Measurements from ENCODE around the gene RBM5. TPM values are rescaled to one million over a fixed set of nuclear protein-coding genes. Genes with fewer than 3 reads are reported as not detected.
"Not testable (repeated sequence)": the region's sequence is repeated elsewhere in the genome, so short reads cannot be mapped to it uniquely, and the experiment has no call there.

The RBM5 gene
- polyA plus RNA-seq (2012; ENCODE audit: insufficient read depth, insufficient read length), result 114 TPM

GRCh38 chr3:50088725-50089608 is at the start of gene RBM5:
TSS of gene RBM5 (plus strand) at chr3:50088919. CDS start at chr3:50090435, 1,516 bp downstream.
- peak; percentile 91 for DNase-seq (ENCODE audit: low read depth, low spot score)
- H3K4me3 ChIP-seq (ENCODE audit: low read length), result peak within 1 kb of the TSS; percentile 100

- no peak overlapping the region for H3K4me3 ChIP-seq (ENCODE audit: low read length)
- no peak for DNase-seq (ENCODE audit: low read depth, low spot score)
These were observed 43.7 kb upstream of the RBM5 start for GRCh38 chr3:50044976-50045375.

DNA sequence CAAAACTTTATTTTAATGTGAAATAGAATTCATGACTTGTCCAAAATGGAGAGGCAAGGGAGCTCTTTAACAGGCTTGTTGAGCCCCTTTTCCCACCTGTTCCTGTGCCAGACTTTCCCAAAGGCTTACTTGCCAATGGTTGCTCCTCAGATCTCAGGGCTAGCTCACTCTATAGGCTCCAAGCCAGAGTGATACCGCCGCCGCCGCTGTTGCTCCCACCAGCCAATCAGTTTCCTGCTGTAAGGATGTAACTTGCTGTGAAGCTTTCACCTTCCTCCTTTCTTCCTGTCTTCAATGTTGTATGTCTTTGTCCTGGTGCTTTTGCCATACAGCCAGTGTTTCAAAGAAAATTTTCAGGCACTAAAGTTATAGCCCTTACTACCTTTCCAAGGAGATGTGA is 41.3 kb upstream of the RBM5 start:
- H3K4me3 ChIP-seq (ENCODE audit: low read length), result no peak overlapping the region
- DNase-seq (ENCODE audit: low read depth, low spot score), result no peak

DNA sequence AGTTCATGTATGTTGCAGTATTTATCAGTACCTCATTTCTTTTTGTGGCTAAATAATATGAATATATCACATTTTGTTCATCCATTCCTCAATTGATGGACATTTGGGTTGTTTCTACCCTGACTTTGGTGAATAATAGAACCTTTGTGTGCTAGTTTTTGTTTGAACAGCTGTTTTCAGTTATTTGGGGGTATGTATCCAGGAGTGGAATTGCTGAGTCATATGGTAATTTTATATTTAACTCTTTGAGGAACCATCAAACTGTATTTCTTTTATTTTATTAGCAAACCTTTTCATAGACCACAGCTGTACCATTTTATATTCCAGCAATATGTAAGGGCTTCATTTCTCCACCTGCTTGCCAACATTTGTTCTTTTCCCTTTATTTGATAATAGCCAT is 38.4 kb upstream of the RBM5 start:
- DNase-seq (ENCODE audit: low read depth, low spot score), result no peak

DNA sequence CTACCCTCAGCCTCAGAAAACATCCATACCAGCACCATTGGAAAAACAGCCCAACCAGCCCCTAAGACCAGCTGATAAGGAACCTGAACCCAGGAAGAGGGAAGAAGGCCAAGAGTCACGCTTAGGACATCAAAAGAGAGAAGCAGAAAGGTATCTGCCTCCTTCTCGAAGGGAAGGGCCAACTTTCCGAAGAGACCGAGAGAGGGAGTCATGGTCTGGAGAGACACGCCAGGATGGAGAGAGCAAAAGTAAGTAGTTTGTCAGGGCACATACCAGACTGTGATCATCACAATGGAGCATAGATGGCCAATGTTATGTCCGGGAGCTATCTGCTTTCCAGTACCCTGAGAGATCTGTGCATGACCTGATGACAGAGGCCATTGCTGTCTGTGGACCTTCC is 31.0 kb upstream of the RBM5 start:
- DNase-seq (ENCODE audit: low read depth, low spot score), result no peak
- no peak overlapping the region for H3K4me3 ChIP-seq (ENCODE audit: low read length)

More for the DNA sequence above, 38.4 kb upstream of the RBM5 start:
- H3K4me3 ChIP-seq (ENCODE audit: low read length), result no peak overlapping the region

DNA sequence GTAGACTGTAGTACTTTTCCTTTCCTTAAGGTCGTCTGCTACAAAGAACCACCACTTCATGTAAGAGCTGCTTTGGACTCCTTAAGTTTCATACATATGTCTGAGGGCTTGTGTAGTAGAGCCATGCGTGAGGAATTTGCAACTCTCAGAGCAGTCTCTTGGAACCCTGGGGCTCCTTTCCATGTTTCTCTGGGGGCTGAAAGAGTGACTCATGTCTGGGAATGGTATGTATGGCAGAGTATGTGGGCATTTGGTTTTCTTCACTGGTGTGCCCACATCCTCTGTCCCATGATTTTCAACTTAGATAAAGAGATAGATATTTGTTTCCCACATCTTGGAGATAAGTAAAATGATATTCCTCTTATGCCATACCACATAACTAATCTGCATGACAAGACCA is 20.6 kb upstream of the RBM5 start:
- no peak overlapping the region for H3K4me3 ChIP-seq (ENCODE audit: low read length)
- DNase-seq (ENCODE audit: low read depth, low spot score), result no peak

- H3K4me3 ChIP-seq (ENCODE audit: low read length), result no peak overlapping the region
- DNase-seq (ENCODE audit: low read depth, low spot score), result no peak
These were observed 10.6 kb upstream of the RBM5 start for GRCh38 chr3:50078091-50078490.

GRCh38 chr3:50078622-50079021 is 10.1 kb upstream of the RBM5 start:
- no peak overlapping the region for H3K4me3 ChIP-seq (ENCODE audit: low read length)
- DNase-seq (ENCODE audit: low read depth, low spot score), result no peak

DNA sequence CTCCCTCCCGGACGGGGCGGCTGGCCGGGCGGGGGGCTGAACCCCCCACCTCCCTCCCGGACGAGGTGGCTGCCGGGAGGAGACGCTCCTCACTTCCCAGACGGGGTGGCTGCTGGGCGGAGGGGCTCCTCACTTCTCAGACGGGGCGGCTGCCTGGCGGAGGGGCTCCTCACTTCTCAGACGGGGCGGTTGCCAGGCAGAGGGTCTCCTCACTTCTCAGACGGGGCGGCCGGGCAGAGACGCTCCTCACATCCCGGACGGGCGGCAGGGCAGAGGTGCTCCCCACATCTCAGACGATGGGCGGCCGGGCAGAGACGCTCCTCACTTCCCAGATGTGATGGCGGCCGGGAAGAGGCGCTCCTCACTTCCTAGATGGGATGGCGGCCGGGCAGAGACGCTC is 3.8 kb upstream of the RBM5 start:
- not testable (repeated sequence) for DNase-seq (ENCODE audit: low read depth, low spot score); H3K4me3 ChIP-seq (ENCODE audit: low read length)

DNA sequence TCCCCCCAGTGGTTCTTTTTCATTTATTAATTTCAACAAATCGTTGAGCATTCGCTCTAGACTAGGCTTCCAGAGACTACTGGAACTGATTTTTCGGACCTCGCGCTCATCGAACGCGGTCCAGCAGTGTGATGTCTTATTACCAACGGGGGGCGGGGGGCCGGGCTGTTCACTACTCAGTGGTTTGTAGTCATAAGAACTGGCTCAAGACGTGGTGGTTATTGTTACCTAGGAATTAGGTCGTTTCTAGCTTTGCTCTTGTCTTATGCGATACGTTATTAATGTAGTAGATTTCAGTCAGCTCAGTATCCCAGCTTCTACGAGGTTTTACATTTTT is 858 bp downstream of the RBM5 start:
- no peak for DNase-seq (ENCODE audit: low read depth, low spot score)
- H3K4me3 ChIP-seq (ENCODE audit: low read length), result peak overlapping the region; percentile 100

- DNase-seq (ENCODE audit: low read depth, low spot score), result no peak
- H3K4me3 ChIP-seq (ENCODE audit: low read length), result no peak overlapping the region
These were observed 2.3 kb downstream of the RBM5 start for GRCh38 chr3:50090984-50091383.

DNA sequence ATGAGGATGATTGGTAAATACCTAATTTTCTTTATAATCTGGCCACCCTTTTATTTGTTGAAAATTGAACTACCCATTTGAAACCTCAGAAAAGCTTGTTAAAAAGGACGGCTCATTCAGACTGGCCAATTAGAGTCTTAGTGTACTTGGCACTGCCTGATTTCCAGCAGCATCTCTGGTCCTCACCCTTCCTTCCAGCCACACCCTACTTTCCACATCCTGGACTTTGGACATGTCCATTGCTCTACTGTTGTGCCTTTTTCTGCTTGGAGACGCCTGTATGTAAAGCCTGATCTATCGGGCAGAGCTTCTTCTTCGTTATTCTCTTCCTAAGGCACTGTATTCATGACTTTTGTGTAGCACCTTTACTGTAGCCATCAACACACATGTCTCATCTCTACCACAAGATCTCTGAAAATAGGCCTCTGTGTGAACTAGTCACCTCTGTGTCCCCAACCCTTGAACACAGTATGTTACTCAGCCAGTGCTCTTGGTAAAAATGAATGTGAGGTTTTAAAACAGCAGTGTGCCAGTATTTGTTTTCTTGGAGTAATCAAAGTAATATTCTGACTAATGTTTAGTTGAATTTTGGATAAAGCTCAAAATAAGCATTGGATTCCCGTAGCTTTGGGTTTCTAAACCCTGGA is 6.8 kb downstream of the RBM5 start:
- no peak overlapping the region for H3K4me3 ChIP-seq (ENCODE audit: low read length)
- DNase-seq (ENCODE audit: low read depth, low spot score), result no peak

GRCh38 chr3:50100386-50100785 is 11.7 kb downstream of the RBM5 start:
- no peak for DNase-seq (ENCODE audit: low read depth, low spot score)
- no peak overlapping the region for H3K4me3 ChIP-seq (ENCODE audit: low read length)

- H3K4me3 ChIP-seq (ENCODE audit: low read length), result no peak overlapping the region
- no peak for DNase-seq (ENCODE audit: low read depth, low spot score)
These were observed 12.5 kb downstream of the RBM5 start for GRCh38 chr3:50100956-50101845.

GRCh38 chr3:50102558-50102957 is 13.8 kb downstream of the RBM5 start:
- H3K4me3 ChIP-seq (ENCODE audit: low read length), result no peak overlapping the region
- DNase-seq (ENCODE audit: low read depth, low spot score), result no peak

GRCh38 chr3:50111757-50112156 is 23.0 kb downstream of the RBM5 start:
- no peak for DNase-seq (ENCODE audit: low read depth, low spot score)
- H3K4me3 ChIP-seq (ENCODE audit: low read length), result no peak overlapping the region

DNA sequence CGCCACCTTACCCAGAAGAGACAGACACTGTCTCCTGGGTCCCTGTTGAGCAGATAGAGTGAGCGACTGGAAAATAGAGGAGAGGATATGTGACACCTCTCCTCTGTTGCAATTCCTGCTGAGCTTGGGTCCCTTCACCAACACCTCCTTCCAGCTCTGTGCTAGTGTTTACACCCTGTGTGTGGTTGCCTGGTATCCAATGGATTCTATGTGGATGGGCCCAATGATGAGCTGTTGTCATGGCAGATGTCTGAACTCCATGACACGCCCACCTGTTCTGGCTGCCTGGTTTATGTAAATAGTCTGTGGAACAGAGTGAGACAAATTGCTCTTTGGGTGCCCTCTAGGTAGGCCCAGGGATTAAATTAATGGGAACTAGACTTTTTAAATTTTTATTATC is 23.7 kb downstream of the RBM5 start:
- H3K4me3 ChIP-seq (ENCODE audit: low read length), result no peak overlapping the region
- no peak for DNase-seq (ENCODE audit: low read depth, low spot score)

GRCh38 chr3:50117120-50117519 is 28.4 kb downstream of the RBM5 start:
- no peak for DNase-seq (ENCODE audit: low read depth, low spot score)
- H3K4me3 ChIP-seq (ENCODE audit: low read length), result no peak overlapping the region

DNA sequence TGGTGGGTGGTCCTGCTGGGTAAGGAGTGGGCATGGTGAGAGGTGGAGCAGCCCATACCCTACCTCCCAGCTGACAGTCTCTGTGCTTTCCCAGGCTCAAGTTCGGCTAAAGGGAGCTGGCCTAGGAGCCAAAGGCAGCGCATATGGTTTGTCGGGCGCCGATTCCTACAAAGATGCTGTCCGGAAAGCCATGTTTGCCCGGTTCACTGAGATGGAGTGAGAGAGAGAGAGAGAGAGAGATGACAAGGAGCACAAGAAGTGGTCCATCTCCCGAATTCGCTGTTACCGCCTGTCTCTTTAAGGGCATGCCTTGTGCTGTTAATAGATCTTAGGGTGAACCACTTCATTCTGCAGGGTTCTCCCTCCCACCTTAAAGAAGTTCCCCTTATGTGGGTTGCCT is 29.5 kb downstream of the RBM5 start:
- DNase-seq (ENCODE audit: low read depth, low spot score), result no peak
- H3K4me3 ChIP-seq (ENCODE audit: low read length), result no peak overlapping the region

GRCh38 chr3:50119786-50120185 is 31.1 kb downstream of the RBM5 start:
- no peak for DNase-seq (ENCODE audit: low read depth, low spot score)
- no peak overlapping the region for H3K4me3 ChIP-seq (ENCODE audit: low read length)

Measured in Jurkat, Clone E6-1 (cell line).